Transverse colon (tissue), 4 donors: ENCODE data around the gene LZTFL1. TPM values are rescaled to one million over a fixed set of nuclear protein-coding genes. Genes with fewer than 3 reads are reported as not detected.
A peak's percentile ranks its signal among the peaks of the same experiment; 100 is the strongest.

Source experiments
- DNase-seq: peaks from one replicate; pipeline ENCODE4 v3.0.0-alpha.2; 2019
- H3K27ac ChIP-seq, 4 donors: fragments of 200-600 bp; sonication (generic); 2 replicates each; pipeline ENCODE4 v1.5.1; 2016 to 2018; ENCODE audit warnings: inconsistent platforms in 4 of 4
- H3K27me3 ChIP-seq: fragments of 200-600 bp; sonication (generic); 2 replicates; pipeline ENCODE4 v1.5.1; 2017; ENCODE audit warnings: inconsistent platforms
- H3K36me3 ChIP-seq, 4 donors: fragments of 200-600 bp; sonication (generic); 2 replicates each; pipeline ENCODE4 v1.5.1; 2017 to 2019; ENCODE audit warnings: inconsistent platforms in 4 of 4
- H3K4me1 ChIP-seq, 4 donors: fragments of 200-600 bp; sonication (generic); 2 replicates each; pipeline ENCODE4 v1.5.1; 2017 to 2020; ENCODE audit warnings: inconsistent platforms in 4 of 4
- H3K4me3 ChIP-seq, 4 donors: fragments of 200-600 bp; sonication (generic); 1 replicate in 1 of 4; 2 replicates in 3 of 4; pipeline versions ENCODE4 v1.5.1 to v1.6.1; 2017 to 2019; ENCODE audit warnings: inconsistent platforms in 4 of 4
- H3K9me3 ChIP-seq, 2 donors: fragments of 200-600 bp; sonication (generic); 2 replicates each; pipeline ENCODE4 v1.5.1; 2017 to 2019; ENCODE audit warnings: inconsistent platforms in 2 of 2
- CTCF ChIP-seq, 5 experiments: fragments of 200-600 bp in 3 of 5; fragments of 450-650 bp in 2 of 5; sonication (generic) in 3 of 5; IDR thresholded peaks; 1 replicate in 2 of 5; 2 replicates in 3 of 5; pipeline ENCODE4 v1.5.1; 2016 to 2017; ENCODE audit warnings: antibody characterized with exemption in 5 of 5, inconsistent platforms in 3 of 5, mild to moderate bottlenecking in 2 of 5, moderate library complexity in 1 of 5
- EP300 ChIP-seq: sonication (generic); formaldehyde crosslinking; IDR thresholded peaks from one replicate; pipeline ENCODE4 v1.6.1; 2017; ENCODE audit warnings: antibody characterized with exemption, low read depth
- POLR2A ChIP-seq: fragments of 450-650 bp; IDR thresholded peaks from one replicate; pipeline ENCODE4 v1.6.1; 2016; ENCODE audit warnings: antibody characterized with exemption, mild to moderate bottlenecking, moderate library complexity
- POLR2AphosphoS5 ChIP-seq, 3 donors: sonication (generic); formaldehyde crosslinking; IDR thresholded peaks; one replicate each; pipeline ENCODE4 v1.6.1; 2016; ENCODE audit warnings: antibody characterized with exemption in 3 of 3
- WGBS, 2 donors: methylation state at CpG; one replicate each; pipeline ENCODE4 v1.1.5; 2018; ENCODE audit warnings: low coverage in 1 of 2; 5-methylcytosine and 5-hydroxymethylcytosine counted together
- in situ Hi-C, 4 donors: fragments of 200-750 bp; cut with MboI; loops; one replicate each; pipeline versions ENCODE4 v1.15.0 to v1.15.1; 2017; ENCODE audit warnings: low sequenced_read_pairs in 3 of 4, low pct_ligation_motif_present in 1 of 4, low pct_unique_long_range_greater_than_20kb in 1 of 4
- intact Hi-C: fragments of 100-400 bp; cut with DNase I; formaldehyde crosslinking; loops from one replicate; pipeline ENCODE4 v1.15.1; 2023; ENCODE audit warnings: low total_unique reads
- total RNA-seq, 4 donors: library from RNA; depleted of rRNA; stranded (reverse); fragments of >200 nt; gene quantifications; one replicate each; pipeline ENCODE4 v1.1.0, GENCODE V29; 2016

Gene LZTFL1
- total RNA-seq, 4 donors from 2014 or later, result 3.7 to 10.3 (median 7.8) TPM

- TF ChIP-seq POLR2AphosphoS5 (IDR thresholded peaks at IDR 0.05), result no peak
- intact Hi-C loops (loop anchor here (5.0 kb wide), 1 partner anchor 1255 kb away; no protein-coding TSS in a partner anchor), in situ Hi-C loops (no loop called here)
- no peak for DNase-seq
- no peaks in the 10 kb centered on the region for H3K36me3 ChIP-seq
- 93% methylated on average over 8 of the region's 9 CpGs; no CpG with 5 or more reads in 1 of the 2 donors for WGBS, 2 donors
- H3K4me1 ChIP-seq, result no peaks in the 10 kb centered on the region
- H3K9me3 ChIP-seq, result no peaks in the 10 kb centered on the region
- H3K27me3 ChIP-seq, result peaks cover 20% of the 10 kb centered on the region
- no peak overlapping the region for H3K4me3 ChIP-seq
- H3K27ac ChIP-seq, result no peak overlapping the region
Measured at GRCh38 chr3:45802146-45802545, 39.8 kb downstream of the LZTFL1 start.

- WGBS, 2 donors, result 63% methylated on average over 4 of the region's 4 CpGs; no CpG with 5 or more reads in 1 of the 2 donors
- Histone ChIP-seq H3K4me1 (peaks cover 5 to 10% (median 9%) of the 10 kb centered on the region in 4 donors), H3K27me3 (peaks cover 35% of the 10 kb centered on the region), H3K36me3 (no peaks in the 10 kb centered on the region), H3K4me3 (no peak overlapping the region), H3K27ac (no peak overlapping the region), H3K9me3 (no peaks in the 10 kb centered on the region)
- DNase-seq, result peak; percentile 35
- in situ Hi-C loops, result no loop called here
- TF ChIP-seq CTCF (IDR thresholded peaks at IDR 0.05) (no peak), EP300 (no peak), POLR2A (no peak), POLR2AphosphoS5 (IDR thresholded peaks at IDR 0.05) (no peak)
- intact Hi-C loops, result loop anchor here (5.0 kb wide), 1 partner anchor 1253 kb away; no protein-coding TSS in a partner anchor
Measured at GRCh38 chr3:45800611-45801010, 41.3 kb downstream of the LZTFL1 start.

DNA sequence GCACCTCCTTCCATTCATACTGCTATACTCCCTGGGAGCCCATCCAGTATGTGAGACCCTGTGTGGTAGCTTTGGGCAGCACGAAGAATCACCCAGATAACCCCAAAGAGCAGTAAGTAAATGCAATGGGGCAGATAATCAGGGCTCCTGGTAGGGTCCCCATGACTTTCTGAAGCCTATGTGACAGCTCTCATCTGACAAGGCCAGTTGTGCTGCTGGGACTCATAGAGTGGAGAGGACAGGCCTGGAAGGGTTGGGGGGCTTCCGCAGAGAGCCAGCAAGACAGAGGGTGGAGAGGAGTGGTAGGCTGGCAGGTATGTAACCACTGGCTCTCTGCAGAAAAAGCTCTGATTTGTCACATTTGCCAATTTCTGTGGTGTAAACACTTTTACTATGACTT is 42.3 kb downstream of the LZTFL1 start:
- DNase-seq, result no peak
- TF ChIP-seq POLR2AphosphoS5 (IDR thresholded peaks at IDR 0.05), result no peak
- TF ChIP-seq POLR2A, result no peak
- no peak for TF ChIP-seq CTCF (IDR thresholded peaks at IDR 0.05)
- no peak for TF ChIP-seq EP300
- Histone ChIP-seq H3K27me3 (peaks cover 45% of the 10 kb centered on the region), H3K27ac (no peak overlapping the region), H3K36me3 (no peaks in the 10 kb centered on the region), H3K4me1 (peaks cover 6 to 10% (median 10%) of the 10 kb centered on the region in 4 donors), H3K9me3 (no peaks in the 10 kb centered on the region), H3K4me3 (no peak overlapping the region)
- in situ Hi-C loops (no loop called here), intact Hi-C loops (no loop called here)
- 100% methylated on average over 2 of the region's 2 CpGs; no CpG with 5 or more reads in 1 of the 2 donors for WGBS, 2 donors

DNA sequence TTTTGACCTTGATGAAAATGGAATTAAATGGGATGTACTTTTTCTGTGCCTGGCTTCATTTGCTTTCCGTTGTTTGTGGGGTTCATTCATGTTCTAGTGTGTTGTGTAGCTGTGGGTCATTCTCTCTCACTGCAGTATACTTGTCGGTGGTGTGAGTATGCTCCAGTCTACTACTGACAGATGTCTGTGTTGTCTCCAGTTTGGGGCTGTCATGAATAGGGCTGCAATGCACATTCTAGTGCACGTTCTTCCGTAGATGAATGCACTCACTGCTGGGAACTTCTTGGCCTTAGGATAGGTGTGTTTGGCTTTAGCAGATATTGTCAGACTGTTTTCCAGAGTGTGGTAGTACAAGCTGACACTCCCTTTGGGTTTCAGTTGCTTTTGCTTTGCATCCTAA is 43.9 kb downstream of the LZTFL1 start:
- DNase-seq, result no peak
- intact Hi-C loops (no loop called here), in situ Hi-C loops (no loop called here)
- WGBS, 2 donors, result 76 to 79% methylated on average over 4 of the region's 4 CpGs
- Histone ChIP-seq H3K4me1 (peaks cover 6 to 10% (median 10%) of the 10 kb centered on the region in 4 donors), H3K27me3 (peaks cover 47% of the 10 kb centered on the region), H3K36me3 (no peaks in the 10 kb centered on the region), H3K4me3 (no peak overlapping the region), H3K9me3 (no peaks in the 10 kb centered on the region), H3K27ac (no peak overlapping the region)
- TF ChIP-seq POLR2AphosphoS5 (IDR thresholded peaks at IDR 0.05) (no peak), POLR2A (no peak), CTCF (IDR thresholded peaks at IDR 0.05) (no peak), EP300 (no peak)
